ENCODE data around the gene ARHGAP18. TPM values are rescaled to one million over a fixed set of nuclear protein-coding genes. Genes with fewer than 3 reads are reported as not detected.

The ARHGAP18 gene
- total RNA-seq, 1 experiment from 2014 or later = 2.4 TPM

DNA sequence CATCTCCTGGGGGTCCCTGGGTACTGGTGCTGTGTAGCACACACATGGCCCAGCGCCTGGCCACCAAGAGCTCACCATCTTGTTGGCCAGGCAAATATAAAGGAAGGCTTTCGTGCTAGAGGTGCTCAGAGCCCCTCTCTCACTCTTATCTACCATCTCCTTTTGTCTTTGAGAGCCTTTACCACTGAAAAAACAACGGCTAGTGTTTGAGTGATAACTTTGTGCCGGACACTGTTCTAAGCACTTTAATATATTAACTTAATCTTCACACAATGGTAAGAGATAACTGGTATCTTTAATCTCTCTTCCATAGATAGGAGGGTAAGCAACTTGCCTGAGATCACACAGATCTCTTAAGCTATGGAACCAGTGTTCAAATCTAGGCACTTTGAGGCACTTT, 21.5 kb upstream of the ARHGAP18 start:
- Histone ChIP-seq H3T11ph (ENCODE audit: low read length) (no peak overlapping the region), H3K4me2 (ENCODE audit: insufficient read depth, insufficient read length, low read length) (no peak overlapping the region), H4K8ac (replicated peaks; ENCODE audit: insufficient read length, low read depth, low read length) (no peak overlapping the region), H2BK15ac (ENCODE audit: low read depth, low read length) (no peak overlapping the region), H3K79me1 (ENCODE audit: insufficient read depth, low read depth, low read length, poor library complexity, severe bottlenecking) (no peaks in the 10 kb centered on the region), H3K23ac (ENCODE audit: insufficient read length, low read depth, low read length) (no peak overlapping the region), H2BK120ac (ENCODE audit: low read depth, low read length, poor library complexity, severe bottlenecking) (peak overlapping the region; percentile 23), H3K4ac (ENCODE audit: low read depth, low read length) (no peak overlapping the region), H3K4me1 (ENCODE audit: insufficient read depth, low read length) (no peaks in the 10 kb centered on the region), H4K5ac (ENCODE audit: insufficient read length, low read depth, low read length) (no peak overlapping the region), H2BK20ac (ENCODE audit: low read depth, low read length, poor library complexity, severe bottlenecking) (no peak overlapping the region), H2BK5ac (ENCODE audit: insufficient read length, low read length) (no peak overlapping the region), H4K20me1 (ENCODE audit: control insufficient read depth, insufficient read depth, insufficient read length) (no peaks in the 10 kb centered on the region), H3K14ac (ENCODE audit: insufficient read depth, low read length) (no peak overlapping the region), H2AK5ac (ENCODE audit: insufficient read length, low read length) (no peak overlapping the region), H3K27me3 (ENCODE audit: insufficient read depth, low read length) (no peaks in the 10 kb centered on the region), H3K9me3 (ENCODE audit: control insufficient read depth, low read depth, low read length) (no peaks in the 10 kb centered on the region), H3K9ac (ENCODE audit: extremely low read depth, insufficient read length, low read length) (no peak overlapping the region), H4K91ac (ENCODE audit: insufficient read length, low read depth, low read length) (no peak overlapping the region), H2BK12ac (ENCODE audit: insufficient read length, low read depth, low read length) (no peak overlapping the region), H3K79me2 (ENCODE audit: insufficient read depth, low read length) (no peaks in the 10 kb centered on the region), H3K56ac (ENCODE audit: insufficient read length, low read depth, low read length) (no peak overlapping the region), H3K18ac (ENCODE audit: insufficient read length, low read depth, low read length) (no peak overlapping the region), H3K27ac (ENCODE audit: insufficient read length, low read depth, low read length) (no peak overlapping the region), H2AFZ (ENCODE audit: low read length) (no peak overlapping the region), H3K23me2 (ENCODE audit: insufficient read length, low read depth, low read length, poor library complexity, severe bottlenecking) (no peaks in the 10 kb centered on the region)
- Mint-ChIP-seq H3K4me1 (peaks cover 3 to 6% of the 10 kb centered on the region in 2 experiments; a peak in 2 of 4 replicates), H3K27ac (no peak overlapping the region), H3K4me3 (no peak overlapping the region), H3K36me3 (ENCODE audit: insufficient read depth in 1 of 3, low read depth in 3 of 3) (no peaks in the 10 kb centered on the region), H3K9me3 (no peaks in the 10 kb centered on the region), H3K27me3 (ENCODE audit: low read depth) (no peaks in the 10 kb centered on the region)
- TF ChIP-seq, protein P1, sequence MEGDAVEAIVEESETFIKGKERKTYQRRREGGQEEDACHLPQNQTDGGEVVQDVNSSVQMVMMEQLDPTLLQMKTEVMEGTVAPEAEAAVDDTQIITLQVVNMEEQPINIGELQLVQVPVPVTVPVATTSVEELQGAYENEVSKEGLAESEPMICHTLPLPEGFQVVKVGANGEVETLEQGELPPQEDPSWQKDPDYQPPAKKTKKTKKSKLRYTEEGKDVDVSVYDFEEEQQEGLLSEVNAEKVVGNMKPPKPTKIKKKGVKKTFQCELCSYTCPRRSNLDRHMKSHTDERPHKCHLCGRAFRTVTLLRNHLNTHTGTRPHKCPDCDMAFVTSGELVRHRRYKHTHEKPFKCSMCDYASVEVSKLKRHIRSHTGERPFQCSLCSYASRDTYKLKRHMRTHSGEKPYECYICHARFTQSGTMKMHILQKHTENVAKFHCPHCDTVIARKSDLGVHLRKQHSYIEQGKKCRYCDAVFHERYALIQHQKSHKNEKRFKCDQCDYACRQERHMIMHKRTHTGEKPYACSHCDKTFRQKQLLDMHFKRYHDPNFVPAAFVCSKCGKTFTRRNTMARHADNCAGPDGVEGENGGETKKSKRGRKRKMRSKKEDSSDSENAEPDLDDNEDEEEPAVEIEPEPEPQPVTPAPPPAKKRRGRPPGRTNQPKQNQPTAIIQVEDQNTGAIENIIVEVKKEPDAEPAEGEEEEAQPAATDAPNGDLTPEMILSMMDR (conservative IDR thresholded peaks at IDR 0.05) = no peak
- no peak for DNase-seq
- WGBS (ENCODE audit: extremely low coverage, insufficient read length, low lambda C conversion rate) = no CpG with 5 or more reads among the region's 4 CpGs
